ENCODE data around the gene RAB7B. TPM values are rescaled to one million over a fixed set of nuclear protein-coding genes. Genes with fewer than 3 reads are reported as not detected.

The RAB7B gene
- total and polyA plus RNA-seq, 7 experiments from 2014 or later = 0.24 to 0.76 (median 0.35) TPM; not detected in 4

- no peak for DNase-seq
- Mint-ChIP-seq H3K27ac (no peak overlapping the region), H3K9me3 (peaks cover 0 to 5% (median 0%) of the 10 kb centered on the region in 11 donors), H3K4me1 (peaks cover 0 to 22% (median 18%) of the 10 kb centered on the region in 7 donors), H3K36me3 (no peaks in the 10 kb centered on the region), H3K27me3 (peaks cover 0 to 78% (median 6%) of the 10 kb centered on the region in 5 donors), H3K4me3 (no peak overlapping the region)
- no peak overlapping the region for H3K4me3 ChIP-seq (ENCODE audit: low read length)
- no peak overlapping the region for H3K27ac ChIP-seq (ENCODE audit: low read depth, low read length)
- H3K36me3 ChIP-seq (ENCODE audit: control insufficient read depth in 2 of 3, insufficient read depth in 3 of 3, low read length in 3 of 3) = no peaks in the 10 kb centered on the region
- intact Hi-C loops (cut with micrococcal nuclease) = no loop called here
- peaks cover 0 to 2% of the 10 kb centered on the region in 2 donors for H3K27me3 ChIP-seq (ENCODE audit: control insufficient read depth in 2 of 2, insufficient read depth in 2 of 2, low read length in 2 of 2)
- H3K9me3 ChIP-seq (ENCODE audit: control insufficient read depth in 2 of 3, low read length in 3 of 3) = no peaks in the 10 kb centered on the region
- no peak for ATAC-seq
- ChIA-PET CTCF (interaction anchor here (0.6 to 1.0 kb wide), 4 partner anchors 7 to 1908 kb away, joined by 3 read pairs; no protein-coding TSS in a partner anchor), POLR2A (no interaction called here)
- H3K4me1 ChIP-seq (ENCODE audit: control insufficient read depth in 2 of 2, insufficient read depth in 2 of 2, low read length in 2 of 2) = no peaks in the 10 kb centered on the region
Measured at GRCh38 chr1:206036663-206037455, 33.7 kb upstream of the RAB7B start.

GRCh38 chr1:206035027-206035426 is 31.8 kb upstream of the RAB7B start:
- Histone ChIP-seq H3K4me1 (ENCODE audit: control insufficient read depth in 2 of 2, insufficient read depth in 2 of 2, low read length in 2 of 2) (peaks cover 0 to 4% of the 10 kb centered on the region in 2 donors), H3K36me3 (ENCODE audit: control insufficient read depth in 2 of 3, insufficient read depth in 3 of 3, low read length in 3 of 3) (no peaks in the 10 kb centered on the region), H3K4me3 (ENCODE audit: low read length) (no peak overlapping the region), H3K27me3 (ENCODE audit: control insufficient read depth in 2 of 2, insufficient read depth in 2 of 2, low read length in 2 of 2) (peaks cover 0 to 2% of the 10 kb centered on the region in 2 donors), H3K9me3 (ENCODE audit: control insufficient read depth in 2 of 3, low read length in 3 of 3) (no peaks in the 10 kb centered on the region), H3K27ac (ENCODE audit: low read depth, low read length) (no peak overlapping the region)
- H3K4me1 Mint-ChIP-seq = peaks cover 0 to 27% (median 23%) of the 10 kb centered on the region in 7 donors
- POLR2A ChIA-PET = no interaction called here
- ATAC-seq = peak; percentile 27
- H3K4me3 Mint-ChIP-seq = peak overlapping the region in 5 of 10 donors; percentile 7 to 61 (median 44)
- H3K9me3 Mint-ChIP-seq = peaks cover 0 to 5% (median 0%) of the 10 kb centered on the region in 11 donors
- peaks cover 0 to 68% (median 6%) of the 10 kb centered on the region in 5 donors for H3K27me3 Mint-ChIP-seq
- intact Hi-C loops (cut with micrococcal nuclease) = no loop called here
- no peak for DNase-seq
- no peak overlapping the region for H3K27ac Mint-ChIP-seq
- no peaks in the 10 kb centered on the region for H3K36me3 Mint-ChIP-seq
- CTCF ChIA-PET = no interaction called here

GRCh38 chr1:206032380-206033140 is 29.4 kb upstream of the RAB7B start:
- H3K36me3 Mint-ChIP-seq = peaks cover 0 to 4% (median 0%) of the 10 kb centered on the region in 5 donors
- ChIA-PET POLR2A (no interaction called here), CTCF (interaction anchor here (0.6 to 4.0 kb wide), 5 partner anchors 71 to 384 kb away, joined by 3 to 34 read pairs (median 4); no protein-coding TSS in a partner anchor)
- peaks cover 0 to 2% of the 10 kb centered on the region in 2 donors for H3K27me3 ChIP-seq (ENCODE audit: control insufficient read depth in 2 of 2, insufficient read depth in 2 of 2, low read length in 2 of 2)
- no peak for ATAC-seq
- no peaks in the 10 kb centered on the region for H3K36me3 ChIP-seq (ENCODE audit: control insufficient read depth in 2 of 3, insufficient read depth in 3 of 3, low read length in 3 of 3)
- peaks cover 0 to 5% (median 0%) of the 10 kb centered on the region in 11 donors for H3K9me3 Mint-ChIP-seq
- no peak overlapping the region for H3K27ac Mint-ChIP-seq
- H3K27ac ChIP-seq (ENCODE audit: low read depth, low read length) = no peak overlapping the region
- H3K4me1 ChIP-seq (ENCODE audit: control insufficient read depth in 2 of 2, insufficient read depth in 2 of 2, low read length in 2 of 2) = peaks cover 0 to 4% of the 10 kb centered on the region in 2 donors
- no peaks in the 10 kb centered on the region for H3K9me3 ChIP-seq (ENCODE audit: control insufficient read depth in 2 of 3, low read length in 3 of 3)
- peaks cover 0 to 69% (median 9%) of the 10 kb centered on the region in 5 donors for H3K27me3 Mint-ChIP-seq
- H3K4me1 Mint-ChIP-seq = peaks cover 0 to 14% (median 12%) of the 10 kb centered on the region in 7 donors
- no peak overlapping the region for H3K4me3 ChIP-seq (ENCODE audit: low read length)
- DNase-seq = no peak
- intact Hi-C loops (cut with micrococcal nuclease) = loop anchor here in 1 of 2 donors (5.0 kb wide), 1 partner anchor 45 kb away; no protein-coding TSS in a partner anchor
- H3K4me3 Mint-ChIP-seq = no peak overlapping the region

GRCh38 chr1:206030714-206031113 is 27.5 kb upstream of the RAB7B start:
- H3K4me3 ChIP-seq (ENCODE audit: low read length) = no peak overlapping the region
- Mint-ChIP-seq H3K27me3 (peaks cover 0 to 72% (median 9%) of the 10 kb centered on the region in 5 donors), H3K36me3 (peaks cover 0 to 4% (median 0%) of the 10 kb centered on the region in 5 donors), H3K4me1 (peaks cover 0 to 12% (median 11%) of the 10 kb centered on the region in 7 donors), H3K4me3 (peak overlapping the region in 1 of 10 donors; percentile 6), H3K27ac (peak overlapping the region in 1 of 9 donors; percentile 58), H3K9me3 (peaks cover 0 to 5% (median 0%) of the 10 kb centered on the region in 11 donors)
- intact Hi-C loops (cut with micrococcal nuclease) = loop anchor here (1.0 to 5.0 kb wide), 3 partner anchors 47 to 239 kb away; no protein-coding TSS in a partner anchor
- CTCF ChIA-PET = interaction anchor here (0.6 to 4.0 kb wide), 9 partner anchors 16 to 84 kb away, joined by 3 to 34 read pairs (median 6); no protein-coding TSS in a partner anchor
- ATAC-seq (peak; percentile 86), DNase-seq (peak; percentile 33 to 69 (median 58))
- no peaks in the 10 kb centered on the region for H3K9me3 ChIP-seq (ENCODE audit: control insufficient read depth in 2 of 3, low read length in 3 of 3)
- POLR2A ChIA-PET = no interaction called here
- H3K27me3 ChIP-seq (ENCODE audit: control insufficient read depth in 2 of 2, insufficient read depth in 2 of 2, low read length in 2 of 2) = peaks cover 0 to 2% of the 10 kb centered on the region in 2 donors
- peaks cover 0 to 4% of the 10 kb centered on the region in 2 donors for H3K4me1 ChIP-seq (ENCODE audit: control insufficient read depth in 2 of 2, insufficient read depth in 2 of 2, low read length in 2 of 2)
- H3K27ac ChIP-seq (ENCODE audit: low read depth, low read length) = no peak overlapping the region
- H3K36me3 ChIP-seq (ENCODE audit: control insufficient read depth in 2 of 3, insufficient read depth in 3 of 3, low read length in 3 of 3) = no peaks in the 10 kb centered on the region

GRCh38 chr1:206030191-206030590 is 27.0 kb upstream of the RAB7B start:
- DNase-seq = no peak
- H3K9me3 ChIP-seq (ENCODE audit: control insufficient read depth in 2 of 3, low read length in 3 of 3) = no peaks in the 10 kb centered on the region
- H3K36me3 ChIP-seq (ENCODE audit: control insufficient read depth in 2 of 3, insufficient read depth in 3 of 3, low read length in 3 of 3) = no peaks in the 10 kb centered on the region
- intact Hi-C loops (cut with micrococcal nuclease) = loop anchor here (1.0 to 5.0 kb wide), 3 partner anchors 47 to 239 kb away; no protein-coding TSS in a partner anchor
- Mint-ChIP-seq H3K36me3 (peaks cover 0 to 4% (median 0%) of the 10 kb centered on the region in 5 donors), H3K9me3 (peaks cover 0 to 5% (median 0%) of the 10 kb centered on the region in 11 donors), H3K27me3 (peaks cover 0 to 70% (median 9%) of the 10 kb centered on the region in 5 donors), H3K4me3 (no peak overlapping the region), H3K27ac (no peak overlapping the region), H3K4me1 (peaks cover 0 to 10% (median 10%) of the 10 kb centered on the region in 7 donors)
- H3K27me3 ChIP-seq (ENCODE audit: control insufficient read depth in 2 of 2, insufficient read depth in 2 of 2, low read length in 2 of 2) = peaks cover 0 to 2% of the 10 kb centered on the region in 2 donors
- no peak for ATAC-seq
- H3K27ac ChIP-seq (ENCODE audit: low read depth, low read length) = no peak overlapping the region
- no peak overlapping the region for H3K4me3 ChIP-seq (ENCODE audit: low read length)
- POLR2A ChIA-PET = no interaction called here
- CTCF ChIA-PET = interaction anchor here (0.9 to 4.0 kb wide), 7 partner anchors 7 to 81 kb away, joined by 3 to 34 read pairs (median 6); no protein-coding TSS in a partner anchor
- H3K4me1 ChIP-seq (ENCODE audit: control insufficient read depth in 2 of 2, insufficient read depth in 2 of 2, low read length in 2 of 2) = peaks cover 0 to 4% of the 10 kb centered on the region in 2 donors

- Mint-ChIP-seq H3K27ac (no peak overlapping the region), H3K9me3 (peaks cover 0 to 5% (median 0%) of the 10 kb centered on the region in 11 donors), H3K4me3 (no peak overlapping the region), H3K36me3 (peaks cover 0 to 4% (median 0%) of the 10 kb centered on the region in 5 donors), H3K4me1 (peaks cover 0 to 6% (median 4%) of the 10 kb centered on the region in 7 donors), H3K27me3 (peaks cover 0 to 65% (median 9%) of the 10 kb centered on the region in 5 donors)
- H3K4me3 ChIP-seq (ENCODE audit: low read length) = no peak overlapping the region
- H3K27me3 ChIP-seq (ENCODE audit: control insufficient read depth in 2 of 2, insufficient read depth in 2 of 2, low read length in 2 of 2) = peaks cover 0 to 2% of the 10 kb centered on the region in 2 donors
- no peaks in the 10 kb centered on the region for H3K36me3 ChIP-seq (ENCODE audit: control insufficient read depth in 2 of 3, insufficient read depth in 3 of 3, low read length in 3 of 3)
- ATAC-seq (no peak), DNase-seq (no peak)
- no peak overlapping the region for H3K27ac ChIP-seq (ENCODE audit: low read depth, low read length)
- intact Hi-C loops (cut with micrococcal nuclease) = no loop called here
- peaks cover 0 to 4% of the 10 kb centered on the region in 2 donors for H3K4me1 ChIP-seq (ENCODE audit: control insufficient read depth in 2 of 2, insufficient read depth in 2 of 2, low read length in 2 of 2)
- no peaks in the 10 kb centered on the region for H3K9me3 ChIP-seq (ENCODE audit: control insufficient read depth in 2 of 3, low read length in 3 of 3)
- ChIA-PET POLR2A (no interaction called here), CTCF (interaction anchor here (0.5 to 4.0 kb wide), 7 partner anchors 8 to 532 kb away, joined by 3 to 34 read pairs (median 6); no protein-coding TSS in a partner anchor)
Measured at GRCh38 chr1:206029484-206029883, 26.3 kb upstream of the RAB7B start.
